Astrocyte of the spinal cord (primary cell): ENCODE measurements around the gene NXPE3.

Source experiments
- DNase-seq: peaks from one replicate; pipeline ENCODE4 v3.0.0; 2011; ENCODE audit warnings: low read depth, low spot score
- H3K4me3 ChIP-seq: 2 replicates; pipeline ENCODE4 v1.5.1; 2011; ENCODE audit warnings: low read depth, mild to moderate bottlenecking, low read length, moderate library complexity
- CTCF ChIP-seq: IDR thresholded peaks from 2 replicates; pipeline ENCODE4 v1.5.1; 2012; ENCODE audit warnings: low read depth, mild to moderate bottlenecking, low read length, inconsistent platforms
- in situ Hi-C: cut with HindIII; loops from 2 replicates; pipeline ENCODE4 v1.10.0; 2017; ENCODE audit warnings: low sequenced_read_pairs

Gene NXPE3

GRCh38 chr3:101821503-101821902 lies 42.5 kb downstream of the NXPE3 start:
- in situ Hi-C loops: no loop called here
- H3K4me3 ChIP-seq: no peak overlapping the region
- no peak for TF ChIP-seq CTCF
- DNase-seq: no peak

GRCh38 chr3:101823525-101823924 lies 44.5 kb downstream of the NXPE3 start:
- H3K4me3 ChIP-seq: no peak overlapping the region
- TF ChIP-seq CTCF: no peak
- no peak for DNase-seq
- in situ Hi-C loops: no loop called here

- in situ Hi-C loops: no loop called here
- no peak for DNase-seq
- no peak for TF ChIP-seq CTCF
These were observed 45.7 kb downstream of the NXPE3 start for GRCh38 chr3:101824702-101825101.

GRCh38 chr3:101825904-101826445 lies 47.0 kb downstream of the NXPE3 start:
- no peak overlapping the region for H3K4me3 ChIP-seq
- DNase-seq: peak; percentile 31
- in situ Hi-C loops: no loop called here
- TF ChIP-seq CTCF: no peak

More at GRCh38 chr3:101824702-101825101, 45.7 kb downstream of the NXPE3 start:
- H3K4me3 ChIP-seq: no peak overlapping the region

GRCh38 chr3:101827211-101828174 lies 48.5 kb downstream of the NXPE3 start:
- DNase-seq: peak; percentile 81
- in situ Hi-C loops: no loop called here

GRCh38 chr3:101828276-101828675 lies 49.3 kb downstream of the NXPE3 start:
- no peak for TF ChIP-seq CTCF
- H3K4me3 ChIP-seq: peak overlapping the region; percentile 50
- in situ Hi-C loops: no loop called here
- DNase-seq: no peak

More at GRCh38 chr3:101827211-101828174, 48.5 kb downstream of the NXPE3 start:
- peak overlapping the region; percentile 50 for H3K4me3 ChIP-seq
- no peak for TF ChIP-seq CTCF
